ENCODE data around the gene OLFM4. TPM values are rescaled to one million over a fixed set of nuclear protein-coding genes. Genes with fewer than 3 reads are reported as not detected.

OLFM4 gene
- total and polyA plus RNA-seq, 10 of the 15 experiments (the other 5 are each of a cell fraction or from before 2014, with no cell fraction given): 0.03 to 0.27 (median 0.11) TPM; not detected in 6

- TF ChIP-seq CEBPZ (IDR thresholded peaks at IDR 0.05; ENCODE audit: low read depth, low read length) (no peak), CREB1 (IDR thresholded peaks at IDR 0.05; ENCODE audit: low read depth) (no peak), ELK1 (IDR thresholded peaks at IDR 0.05; ENCODE audit: low read depth, low read length) (no peak), DPF2 (IDR thresholded peaks at IDR 0.05) (no peak), TCF7 (IDR thresholded peaks at IDR 0.05; ENCODE audit: borderline replicate concordance) (no peak), SMAD5 (IDR thresholded peaks at IDR 0.05; ENCODE audit: low read depth) (no peak), ZNF217 (IDR thresholded peaks at IDR 0.05) (no peak), HDGF (IDR thresholded peaks at IDR 0.05) (no peak), CHD1 (IDR thresholded peaks at IDR 0.05; ENCODE audit: low read depth, low read length) (no peak), ZSCAN29 (IDR thresholded peaks at IDR 0.05) (no peak)
Measured at GRCh38 chr13:53032849-53033248, 4.2 kb downstream of the OLFM4 start (continued).

- Histone ChIP-seq H4K20me1 (ENCODE audit: control insufficient read depth, insufficient read depth) (no peaks in the 10 kb centered on the region), H3K27ac (ENCODE audit: control insufficient read depth, insufficient read depth) (no peak overlapping the region), H3K79me2 (ENCODE audit: control insufficient read depth, insufficient read depth, low read length) (no peaks in the 10 kb centered on the region), H2AFZ (ENCODE audit: control insufficient read depth, low read depth, low read length) (no peak overlapping the region), H3K9ac (ENCODE audit: control insufficient read depth, insufficient read depth, low read length) (no peak overlapping the region), H3K27me3 (replicated peaks in 1 of 2; ENCODE audit: control insufficient read depth in 2 of 2, insufficient read depth in 2 of 2, low read length in 1 of 2) (no peaks in the 10 kb centered on the region; a peak in 1 of 4 replicates), H3K4me1 (ENCODE audit: control insufficient read depth, insufficient read depth, low read length) (no peaks in the 10 kb centered on the region), H3K36me3 (ENCODE audit: control insufficient read depth in 2 of 2, insufficient read depth in 2 of 2, low read length in 1 of 2) (no peaks in the 10 kb centered on the region), H3K4me2 (ENCODE audit: control insufficient read depth, insufficient read depth) (no peak overlapping the region), H3K9me3 (replicated peaks; ENCODE audit: control insufficient read depth, insufficient read depth, low read length) (no peaks in the 10 kb centered on the region), H3K4me3 (no peak overlapping the region)
- ChIA-PET CTCF (interaction anchor here (1.1 kb wide), 1 partner anchor 647 kb away, joined by 3 read pairs; no protein-coding TSS in a partner anchor), RAD21 (ENCODE audit: unreplicated experiment) (no interaction called here), SMC1A (ENCODE audit: uncharacterized antibody, unreplicated experiment) (interaction anchor here (1.4 kb wide), 1 partner anchor 71 kb away, joined by 3 read pairs; no protein-coding TSS in a partner anchor), POLR2A (no interaction called here)
- TF ChIP-seq ZBTB11 (CRISPR knock-in tag; IDR thresholded peaks at IDR 0.05): no peak
- TF ChIP-seq PAX8 (IDR thresholded peaks at IDR 0.05): no peak
- DNase-seq (ENCODE audit: low read depth, low spot score) (no peak), ATAC-seq (no peak), FAIRE-seq (no peak)
- BruUV-seq (replicated peaks): no TSS peak
- intact Hi-C loops (cut with micrococcal nuclease; ENCODE audit: unreplicated experiment): no loop called here
- WGBS (ENCODE audit: insufficient coverage, insufficient replicate concordance, low lambda C conversion rate, missing lambda C conversion rate): 32% methylated on average over 1 of the region's 1 CpG
- in situ Hi-C loops (cut with MboI): no loop called here
Measured at GRCh38 chr13:53038993-53039392, 10.4 kb downstream of the OLFM4 start.

All from GM12878 (cell line).